GM21423 (cell line): ENCODE results near the gene SDS.
A peak's percentile ranks its signal among the peaks of the same experiment; 100 is the strongest.

ENCODE experiments used
- ATAC-seq: cut with Tn5 transposase; IDR thresholded peaks from one replicate; pipeline ENCODE4 v1.9.1; 2021; ENCODE audit warnings: mild to moderate bottlenecking, moderate library complexity; ENCODE audit not compliant: unreplicated experiment

SDS gene

GRCh38 chr12:113427882-113428281 is 24.2 kb upstream of the SDS start:
- no peak for ATAC-seq

- ATAC-seq = no peak
These were observed 22.3 kb upstream of the SDS start for GRCh38 chr12:113425960-113426453.

DNA sequence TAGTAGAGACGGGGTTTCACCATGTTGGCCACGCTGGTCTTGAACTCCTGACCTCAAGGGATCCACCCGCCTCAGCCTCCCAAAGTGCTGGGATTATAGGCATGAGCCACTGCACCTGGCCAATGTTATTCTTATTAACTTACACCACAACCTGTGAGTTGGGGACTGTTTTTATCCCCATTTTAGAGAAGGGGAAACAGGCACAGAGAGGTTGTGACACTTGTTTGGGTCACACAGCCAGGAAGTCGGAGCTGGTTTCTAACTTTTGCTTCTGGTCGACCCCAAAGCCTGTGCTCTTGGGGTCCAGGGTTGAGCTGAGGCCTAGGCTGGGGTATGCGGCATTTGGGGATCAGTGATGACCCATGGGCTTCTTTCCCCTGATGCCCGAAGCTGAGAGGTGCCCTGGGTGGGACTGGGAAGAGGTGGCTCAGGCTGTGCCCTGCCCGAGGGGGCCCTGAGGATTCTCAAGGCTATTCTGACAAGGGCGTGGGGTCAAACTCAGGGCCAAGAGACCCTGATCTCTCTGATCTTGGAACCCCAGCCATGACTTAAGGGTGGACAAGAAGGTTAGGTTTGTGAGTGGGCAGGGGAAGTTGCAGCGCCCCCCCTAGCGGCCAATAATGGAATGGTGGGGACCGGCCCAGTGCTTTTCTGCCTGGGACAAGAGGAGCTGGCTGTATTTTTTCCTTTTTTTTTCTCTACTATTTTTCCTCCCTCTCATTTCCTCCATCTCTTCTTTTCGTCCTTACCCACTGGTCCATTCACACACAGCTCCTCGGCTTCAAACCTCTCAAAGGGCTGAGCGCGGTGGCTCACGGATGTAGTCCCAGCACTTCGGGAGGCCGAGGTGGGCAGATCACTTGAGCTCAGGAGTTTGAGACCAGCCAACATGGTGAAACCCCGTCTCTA is 21.5 kb upstream of the SDS start:
- no peak for ATAC-seq

DNA sequence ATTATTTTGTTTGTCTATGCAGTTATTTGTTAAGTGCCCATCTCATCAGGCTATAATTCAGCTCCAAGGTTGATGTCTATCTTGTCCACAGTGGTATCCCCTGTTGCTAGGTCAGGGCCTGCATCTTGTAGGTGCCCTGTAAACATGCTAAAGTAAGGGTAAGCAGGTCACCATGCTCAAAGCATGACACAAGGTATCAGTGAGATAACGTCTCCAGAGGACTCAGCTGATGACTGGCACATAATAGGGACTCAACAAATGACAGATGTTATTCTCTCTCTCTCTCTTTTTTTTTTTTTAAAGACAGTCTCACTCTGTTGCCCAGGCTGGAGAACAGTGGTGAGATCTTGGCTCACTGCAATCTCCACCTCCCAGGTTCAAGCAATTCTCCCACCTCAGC is 20.8 kb upstream of the SDS start:
- ATAC-seq = no peak

DNA sequence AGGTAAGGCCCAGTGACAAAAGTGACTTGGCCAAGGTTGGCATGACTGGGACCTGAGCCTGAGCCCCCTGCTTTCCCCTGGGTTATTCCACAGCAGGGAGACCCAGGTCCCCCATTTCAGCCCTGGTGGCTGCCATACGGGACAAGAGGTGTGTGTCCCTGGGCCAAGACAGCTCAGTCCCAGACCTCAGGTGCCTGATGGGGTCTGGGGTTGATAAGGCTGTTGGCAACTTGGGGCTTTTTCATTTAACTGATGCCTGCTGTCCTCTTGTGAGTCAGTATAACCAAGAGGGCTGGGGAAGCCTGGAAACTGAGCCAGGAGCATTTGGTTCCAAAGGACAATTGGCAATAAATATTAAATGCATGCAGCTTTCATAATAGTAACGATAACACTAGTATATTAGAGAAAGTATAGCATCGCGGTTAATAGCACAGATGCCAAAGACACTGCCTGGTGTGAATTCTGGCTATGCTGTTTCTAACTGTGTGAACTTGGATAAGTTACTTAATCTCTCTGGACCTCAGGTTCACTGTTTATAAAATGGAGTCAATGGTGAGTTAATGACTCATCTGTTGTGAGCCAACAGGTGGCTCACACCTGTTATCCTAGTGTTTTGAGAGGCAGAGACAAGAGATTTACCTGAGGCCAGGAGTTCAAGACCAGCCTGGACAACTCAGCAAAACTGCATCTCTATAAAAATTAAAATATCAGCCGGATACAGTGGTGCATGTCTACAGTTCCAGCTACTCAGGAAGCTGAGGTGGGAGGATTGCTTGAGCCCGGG is 19.4 kb upstream of the SDS start:
- ATAC-seq = no peak

GRCh38 chr12:113422030-113422885 is 18.6 kb upstream of the SDS start, which contains the start of gene SDSL:
SDSL (plus strand) TSS chr12:113422380; CDS start chr12:113427983, 5,603 bp downstream.
- ATAC-seq = peak; percentile 93

- no peak for ATAC-seq
These were observed 17.4 kb upstream of the SDS start for GRCh38 chr12:113420996-113421595.

DNA sequence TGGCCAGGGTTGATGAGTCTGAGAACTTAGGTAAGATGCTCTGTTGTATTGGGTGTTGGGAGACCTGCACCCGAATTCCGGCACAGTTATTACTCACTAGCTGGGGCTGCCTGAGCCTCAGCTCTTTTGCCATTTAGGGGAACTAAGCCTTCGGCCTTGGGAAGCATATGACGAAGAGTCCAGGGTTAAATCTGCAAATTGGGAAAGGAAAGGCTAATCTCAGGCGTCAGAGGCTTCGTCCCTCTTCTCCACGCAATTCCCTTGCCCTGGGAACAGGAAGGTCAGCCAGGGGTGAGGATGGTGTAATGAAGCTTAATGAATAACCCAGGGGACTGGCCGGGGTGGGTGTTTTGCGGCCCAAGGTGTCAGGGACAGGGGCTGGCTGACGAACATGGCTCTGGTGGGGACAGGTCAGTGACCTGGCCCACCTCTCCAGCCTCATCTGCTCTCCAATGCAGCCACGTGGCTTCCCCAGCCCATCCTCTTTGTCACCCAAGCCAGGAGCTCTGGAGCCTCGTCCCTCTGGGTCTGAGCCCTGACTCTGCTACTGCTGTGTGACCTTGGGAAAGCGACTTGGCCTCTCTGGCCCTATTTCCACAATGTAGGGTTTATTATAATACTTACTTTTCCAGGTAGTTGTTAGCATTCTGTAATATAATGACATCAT is 14.7 kb upstream of the SDS start:
- ATAC-seq = no peak

DNA sequence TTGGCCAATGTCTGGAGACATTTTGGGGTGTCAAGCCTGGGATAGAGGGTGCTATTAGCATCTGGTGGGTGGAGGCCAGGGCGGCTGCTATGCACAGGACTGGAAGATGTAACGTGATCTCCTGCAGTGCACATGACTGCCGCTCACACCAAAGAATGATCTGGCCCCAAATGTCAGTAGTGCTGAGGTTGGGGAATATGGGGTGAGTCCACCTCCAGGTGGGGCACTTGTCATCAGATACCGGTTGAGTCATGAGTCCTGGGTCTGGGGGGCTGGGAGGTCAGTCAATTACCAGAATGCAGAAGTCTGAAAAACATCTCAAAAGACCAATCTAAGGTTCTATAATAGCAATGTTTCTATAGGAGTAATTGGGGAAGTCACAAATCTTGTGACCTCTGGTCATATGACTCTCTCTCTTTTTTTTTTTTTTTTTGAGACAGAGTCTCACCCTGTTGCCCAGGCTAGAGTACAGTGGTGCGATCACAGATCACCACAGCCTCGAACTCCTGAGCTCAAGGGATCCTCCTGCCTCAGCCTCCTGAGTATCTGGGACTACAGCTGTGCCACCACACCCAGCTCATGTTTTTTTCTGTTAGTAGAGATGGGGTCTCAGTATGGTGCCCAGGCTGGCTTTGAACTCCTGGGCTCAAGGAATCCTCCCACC is 12.5 kb upstream of the SDS start:
- ATAC-seq = no peak

- ATAC-seq = no peak
These were observed 10.9 kb upstream of the SDS start for GRCh38 chr12:113414519-113415038.

DNA sequence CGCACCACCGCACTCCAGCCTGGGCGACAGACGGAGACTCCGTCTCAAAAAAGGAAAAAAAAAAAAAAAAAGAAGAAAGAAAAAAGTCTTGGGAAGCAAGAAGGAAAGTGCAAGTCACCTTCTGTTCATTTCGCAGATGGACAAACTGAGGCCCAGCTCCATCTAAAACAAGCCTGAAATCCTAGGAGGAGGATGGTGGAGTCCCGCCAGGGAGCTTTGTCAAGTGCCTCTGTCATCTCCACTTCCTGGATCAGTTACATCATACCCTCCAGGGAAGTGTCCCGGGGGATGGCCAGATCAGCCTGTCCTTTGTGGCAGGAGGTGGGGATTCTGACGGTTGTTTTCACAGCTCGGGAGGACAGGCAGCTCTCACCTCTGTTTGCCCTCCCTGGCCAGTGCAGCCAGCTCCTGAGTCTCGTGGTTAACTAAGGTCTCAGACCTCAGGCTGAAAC is 9.8 kb upstream of the SDS start:
- ATAC-seq = no peak

- ATAC-seq = no peak
These were observed 5.9 kb upstream of the SDS start for GRCh38 chr12:113409462-113410124.

DNA sequence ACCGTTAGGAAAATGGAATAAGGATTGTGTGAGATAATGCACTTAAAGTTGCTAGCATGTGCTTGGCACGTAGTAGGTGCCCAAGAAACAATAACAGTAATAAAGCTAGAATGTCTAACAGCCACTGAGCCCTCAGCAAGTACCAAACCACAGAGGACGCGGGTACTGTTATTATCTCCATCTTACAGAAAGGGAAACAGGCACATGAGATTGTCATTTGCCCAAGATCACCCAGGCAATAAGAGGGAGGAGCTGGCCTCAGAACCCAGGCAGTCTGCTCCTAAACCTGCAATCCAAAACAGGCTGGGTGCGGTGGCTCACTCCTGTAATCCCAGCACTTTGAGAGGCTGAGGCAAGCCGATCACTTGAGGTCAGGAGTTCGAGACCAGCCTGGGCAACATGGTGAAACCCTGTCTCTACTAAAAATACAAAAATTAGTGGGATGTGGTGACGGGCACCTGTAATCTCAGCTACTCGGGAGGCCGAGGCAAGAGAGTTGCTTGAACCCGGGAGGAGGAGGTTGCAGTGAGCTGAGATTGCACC is 5.1 kb upstream of the SDS start:
- ATAC-seq = no peak

DNA sequence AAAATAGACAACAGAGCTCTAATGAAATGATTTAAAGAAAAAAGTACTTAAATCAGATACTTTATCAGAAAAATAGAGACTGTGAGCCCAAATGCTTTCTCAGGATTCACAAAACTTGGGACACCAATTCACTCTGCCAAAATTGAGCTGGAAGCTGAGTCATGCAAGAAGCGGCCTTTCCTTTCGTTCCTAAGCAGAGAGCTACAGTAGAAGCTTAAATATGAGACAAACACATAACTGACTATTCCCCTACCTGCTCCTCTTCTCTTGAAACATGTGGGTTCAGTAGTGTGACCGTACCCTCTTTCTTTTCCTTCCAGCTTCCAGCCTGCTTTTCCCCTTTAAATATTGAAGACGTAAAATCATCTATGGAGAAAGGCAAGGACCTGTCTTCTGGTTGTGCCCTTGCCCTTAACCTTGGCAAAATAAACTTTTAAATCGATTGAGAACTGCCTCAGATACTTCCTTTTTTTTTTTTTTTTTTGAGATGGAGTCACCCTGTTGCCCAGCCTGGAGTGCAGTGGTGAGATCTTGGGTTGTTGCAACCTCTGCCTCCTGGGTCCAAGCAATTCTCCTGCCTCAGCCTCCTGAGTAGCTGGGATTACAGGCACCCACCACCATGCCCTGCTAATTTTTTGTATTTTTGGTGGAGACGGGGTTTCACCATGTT is 4.4 kb upstream of the SDS start:
- ATAC-seq = no peak

DNA sequence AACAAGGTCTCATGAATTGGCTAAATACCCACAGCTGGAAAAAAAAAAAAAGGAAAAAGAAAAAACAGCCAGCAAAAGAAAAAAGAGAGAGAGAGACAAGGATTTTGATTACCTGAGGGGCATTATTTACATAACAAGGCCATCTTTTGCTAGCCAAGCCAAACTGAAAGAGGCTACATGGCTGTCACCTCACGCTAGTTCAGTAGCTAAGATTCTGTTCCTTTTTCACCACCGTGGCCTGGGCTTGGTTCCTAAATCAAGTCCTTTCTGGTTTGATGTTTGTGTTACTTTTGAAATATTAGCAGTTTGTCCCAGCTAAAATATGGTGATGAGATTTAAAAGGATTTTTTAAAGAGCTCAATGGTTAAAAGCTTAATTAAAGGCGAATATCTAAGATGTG is 2.0 kb upstream of the SDS start:
- ATAC-seq = no peak

DNA sequence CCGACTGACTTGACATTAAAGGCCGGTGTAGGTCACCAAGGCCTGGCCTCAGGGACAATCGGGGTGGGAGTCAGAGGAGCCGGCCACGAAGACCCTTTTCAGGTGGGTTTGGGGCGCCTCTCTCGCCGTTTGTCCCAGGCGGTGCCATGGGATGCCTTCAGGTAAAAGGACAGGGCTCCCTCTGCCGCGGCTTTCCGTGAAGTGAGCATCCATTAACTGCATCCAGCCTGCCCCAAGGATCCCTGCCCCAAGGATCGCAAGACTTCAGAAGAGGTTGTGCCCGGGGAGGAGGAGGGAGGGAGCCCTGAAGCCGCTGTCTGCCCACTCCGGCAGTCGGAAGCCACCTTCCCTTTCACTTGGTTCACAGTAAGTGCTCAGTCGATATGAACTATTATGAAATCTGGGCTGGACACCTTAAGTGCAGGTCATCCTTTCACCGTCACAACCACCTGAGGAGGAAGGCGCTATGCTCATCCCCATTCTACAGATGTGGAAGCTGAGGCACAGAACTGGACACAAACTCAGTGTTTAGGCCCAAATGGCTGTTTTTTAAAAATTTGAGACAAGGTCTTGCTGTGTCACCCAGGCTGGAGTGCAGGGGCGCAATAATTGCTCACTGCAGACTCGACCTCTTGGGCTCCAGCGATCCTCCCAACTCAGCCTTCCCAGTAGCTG is 964 bp downstream of the SDS start:
- ATAC-seq = no peak
